Panc1 (cell line): Measurements from ENCODE around the gene CHMP1B. TPM values are rescaled to one million over a fixed set of nuclear protein-coding genes. Genes with fewer than 3 reads are reported as not detected.

Experiments used
- ATAC-seq: fragments of 200-7000 bp; cut with Tn5 transposase; 2 replicates; pipeline ENCODE4 v1.9.1; 2020; ENCODE audit warnings: mild to moderate bottlenecking, moderate library complexity
- BruUV-seq: library from RNA; stranded (reverse); fragments of 400-500 nt; replicated peaks from 2 replicates; lab custom pipeline; 2021; lab: Mats Ljungman, UMichigan
- CTCF ChIA-PET: fragments of 300-600 bp; sonication (Branson Sonifier 250); formaldehyde crosslinking; loops from one replicate; lab custom pipeline; 2022; ENCODE audit warnings: antibody characterized with exemption; lab: Charles Lee
- POLR2A ChIA-PET: fragments of 300-600 bp; sonication (Branson Sonifier 250); formaldehyde crosslinking; loops from one replicate; lab custom pipeline; 2022; ENCODE audit warnings: antibody characterized with exemption; lab: Charles Lee
- DNase-seq: peaks from one replicate; pipeline ENCODE4 v3.0.0-alpha.2; 2010; ENCODE audit warnings: low read depth, low spot score
- H3K27ac ChIP-seq: 2 replicates; pipeline ENCODE4 v1.5.1; 2011; ENCODE audit warnings: mild to moderate bottlenecking, low read length, inconsistent platforms
- H3K27me3 ChIP-seq: fragments of 200-500 bp; sonication (Bioruptor generic); 2 replicates; pipeline ENCODE4 v1.6.0; 2014; ENCODE audit warnings: low read length, inconsistent platforms; ENCODE audit not compliant: control insufficient read depth, insufficient read depth
- H3K36me3 ChIP-seq: fragments of 200-500 bp; sonication (Bioruptor generic); 2 replicates; pipeline ENCODE4 v1.5.1; 2014; ENCODE audit warnings: inconsistent platforms, mild to moderate bottlenecking, low read length, moderate library complexity; ENCODE audit not compliant: control insufficient read depth, insufficient read depth
- H3K4me1 ChIP-seq: 2 replicates; pipeline ENCODE4 v1.5.1; 2011; ENCODE audit warnings: inconsistent platforms, mild to moderate bottlenecking, low read length, moderate library complexity; ENCODE audit not compliant: control insufficient read depth, insufficient read depth
- H3K4me3 ChIP-seq, 2 experiments: 2 replicates each; pipeline ENCODE4 v1.5.1; 2011 to 2012; ENCODE audit warnings: low read depth in 2 of 2, low read length in 2 of 2, mild to moderate bottlenecking in 2 of 2, inconsistent platforms in 1 of 2, moderate library complexity in 1 of 2
- H3K9me3 ChIP-seq: fragments of 200-500 bp; sonication (Bioruptor generic); 2 replicates; pipeline ENCODE4 v1.5.1; 2014; ENCODE audit warnings: low read depth, mild to moderate bottlenecking, inconsistent platforms, low read length, moderate library complexity; ENCODE audit not compliant: control insufficient read depth, insufficient read depth
- CTCF ChIP-seq: fragments of 450-650 bp; IDR thresholded peaks from 2 replicates; pipeline ENCODE4 v1.5.1; 2017; ENCODE audit warnings: mild to moderate bottlenecking
- POLR2AphosphoS5 ChIP-seq: IDR thresholded peaks from 2 replicates; pipeline ENCODE4 v1.6.1; 2012; ENCODE audit warnings: mild to moderate bottlenecking, low read depth, low read length, moderate library complexity
- REST ChIP-seq, 2 experiments: IDR thresholded peaks; 2 replicates each; pipeline ENCODE4 v1.6.1; 2011 to 2012; ENCODE audit warnings: low read depth in 2 of 2, control low read depth in 1 of 2, low read length in 1 of 2, mild to moderate bottlenecking in 1 of 2, moderate library complexity in 1 of 2; ENCODE audit not compliant: insufficient read depth in 1 of 2
- SIN3A ChIP-seq: IDR thresholded peaks from 2 replicates; pipeline ENCODE4 v1.6.1; 2012; ENCODE audit warnings: low read depth, mild to moderate bottlenecking, low read length, moderate library complexity, borderline replicate concordance; ENCODE audit not compliant: insufficient read depth
- TCF7L2 ChIP-seq: IDR thresholded peaks from 2 replicates; pipeline ENCODE4 v1.6.1; 2011; ENCODE audit warnings: mild to moderate bottlenecking, low read depth, low read length, inconsistent platforms
- in situ Hi-C: cut with HindIII; loops from 2 replicates; pipeline ENCODE4 v1.10.0; 2016; ENCODE audit warnings: low sequenced_read_pairs, low pct_unique_long_range_greater_than_20kb
- intact Hi-C: fragments of 100-400 bp; cut with micrococcal nuclease; formaldehyde crosslinking; loops from one replicate; pipeline ENCODE4 v1.10.0; 2022; ENCODE audit not compliant: unreplicated experiment
- total RNA-seq: library from RNA; stranded (reverse); gene quantifications from one replicate; pipeline ENCODE4 v1.2.1, GENCODE V29; 2021; ENCODE audit not compliant: unreplicated experiment

The CHMP1B gene
- total RNA-seq, 1 experiment from 2014 or later: 17.1 TPM

GRCh38 chr18:11811009-11811408, 40.2 kb upstream of the CHMP1B start:
- TF ChIP-seq POLR2AphosphoS5 (no peak), REST (IDR thresholded peaks at IDR 0.05; ENCODE audit: insufficient read depth in 1 of 2, low read depth in 2 of 2, low read length in 1 of 2) (no peak), SIN3A (no peak), CTCF (no peak), TCF7L2 (no peak)
- BruUV-seq: no TSS peak
- no peaks in the 10 kb centered on the region for H3K9me3 ChIP-seq
- in situ Hi-C loops: no loop called here
- no peak overlapping the region for H3K27ac ChIP-seq
- no peak for DNase-seq
- intact Hi-C loops: no loop called here
- POLR2A ChIA-PET: no interaction called here
- no peaks in the 10 kb centered on the region for H3K27me3 ChIP-seq
- no peak overlapping the region for H3K4me3 ChIP-seq
- H3K36me3 ChIP-seq: no peaks in the 10 kb centered on the region
- CTCF ChIA-PET: interaction anchor here (0.6 kb wide), 1 partner anchor 48 kb away, joined by 3 read pairs; no protein-coding TSS in a partner anchor
- H3K4me1 ChIP-seq: no peaks in the 10 kb centered on the region
- no peak for ATAC-seq

- no peak overlapping the region for H3K27ac ChIP-seq
- no peak for ATAC-seq
- H3K4me1 ChIP-seq: no peaks in the 10 kb centered on the region
- H3K27me3 ChIP-seq: no peaks in the 10 kb centered on the region
- no peaks in the 10 kb centered on the region for H3K9me3 ChIP-seq
- no peak for DNase-seq
- H3K4me3 ChIP-seq: no peak overlapping the region
- ChIA-PET CTCF (no interaction called here), POLR2A (no interaction called here)
- intact Hi-C loops: no loop called here
- TF ChIP-seq TCF7L2: no peak
- no TSS peak for BruUV-seq
- in situ Hi-C loops: no loop called here
- no peaks in the 10 kb centered on the region for H3K36me3 ChIP-seq
Observed at GRCh38 chr18:11817229-11817628, 34.0 kb upstream of the CHMP1B start.

- Histone ChIP-seq H3K36me3 (no peaks in the 10 kb centered on the region), H3K4me1 (no peaks in the 10 kb centered on the region), H3K27ac (no peak overlapping the region), H3K27me3 (no peaks in the 10 kb centered on the region), H3K9me3 (no peaks in the 10 kb centered on the region), H3K4me3 (no peak overlapping the region)
- intact Hi-C loops (no loop called here), in situ Hi-C loops (no loop called here)
- ATAC-seq (no peak), DNase-seq (no peak)
- ChIA-PET CTCF (interaction anchor here (0.7 kb wide), 1 partner anchor 20 kb away, joined by 4 read pairs; no protein-coding TSS in a partner anchor), POLR2A (interaction anchor here (0.7 kb wide), 1 partner anchor 643 kb away, joined by 12 read pairs; no protein-coding TSS in a partner anchor)
- BruUV-seq: no TSS peak
- no peak for TF ChIP-seq REST (IDR thresholded peaks at IDR 0.05; ENCODE audit: insufficient read depth in 1 of 2, low read depth in 2 of 2, low read length in 1 of 2)
- TF ChIP-seq SIN3A: no peak
- TF ChIP-seq POLR2AphosphoS5: no peak
- no peak for TF ChIP-seq CTCF
- TF ChIP-seq TCF7L2: no peak
Observed at GRCh38 chr18:11818486-11819203, 32.6 kb upstream of the CHMP1B start.
